GM21737 (cell line): ENCODE data around the gene MACO1.
A peak's percentile ranks its signal among the peaks of the same experiment; 100 is the strongest.
"Not testable (repeated sequence)": the region's sequence is repeated elsewhere in the genome, so short reads cannot be mapped to it uniquely, and the experiment has no call there.

Experiments used
- ATAC-seq: cut with Tn5 transposase; IDR thresholded peaks from one replicate; pipeline ENCODE4 v1.9.1; 2021; ENCODE audit warnings: mild to moderate bottlenecking, moderate library complexity; ENCODE audit not compliant: unreplicated experiment

Gene MACO1

DNA sequence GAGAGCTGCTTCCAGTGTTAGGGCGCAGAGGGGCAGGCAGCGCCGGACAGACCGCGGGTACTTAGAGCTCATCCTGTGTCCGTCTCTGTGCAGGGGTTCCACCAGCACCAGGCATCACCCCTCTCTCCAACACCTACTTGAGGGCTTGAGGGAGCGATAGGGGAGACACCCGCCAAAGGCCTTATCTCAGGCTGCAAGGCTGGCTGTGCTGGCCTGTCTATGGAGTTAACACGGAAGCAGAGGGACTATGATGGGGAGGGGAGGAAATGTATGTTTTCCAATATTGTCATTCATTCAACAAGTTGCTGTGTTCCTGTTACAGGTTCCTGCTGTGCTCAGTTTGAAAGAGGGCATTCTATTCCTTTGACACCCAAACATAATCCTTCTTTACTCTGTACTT lies 10.0 kb upstream of the MACO1 start, which contains the start of gene RHCE:
TSS of gene RHCE (minus strand) at position 111 of the 400 bp plus-strand sequence. CDS start at position 72, 39 bp downstream.
- not testable (repeated sequence) for ATAC-seq

- ATAC-seq = not testable (repeated sequence)
Measured at GRCh38 chr1:25423206-25423605, 7.5 kb upstream of the MACO1 start.

- no peak for ATAC-seq
Measured at GRCh38 chr1:25425098-25426085, 5.3 kb upstream of the MACO1 start.

- no peak for ATAC-seq
Measured at GRCh38 chr1:25427696-25428095, 3.0 kb upstream of the MACO1 start.

GRCh38 chr1:25428475-25429166 lies 2.1 kb upstream of the MACO1 start:
- no peak for ATAC-seq

DNA sequence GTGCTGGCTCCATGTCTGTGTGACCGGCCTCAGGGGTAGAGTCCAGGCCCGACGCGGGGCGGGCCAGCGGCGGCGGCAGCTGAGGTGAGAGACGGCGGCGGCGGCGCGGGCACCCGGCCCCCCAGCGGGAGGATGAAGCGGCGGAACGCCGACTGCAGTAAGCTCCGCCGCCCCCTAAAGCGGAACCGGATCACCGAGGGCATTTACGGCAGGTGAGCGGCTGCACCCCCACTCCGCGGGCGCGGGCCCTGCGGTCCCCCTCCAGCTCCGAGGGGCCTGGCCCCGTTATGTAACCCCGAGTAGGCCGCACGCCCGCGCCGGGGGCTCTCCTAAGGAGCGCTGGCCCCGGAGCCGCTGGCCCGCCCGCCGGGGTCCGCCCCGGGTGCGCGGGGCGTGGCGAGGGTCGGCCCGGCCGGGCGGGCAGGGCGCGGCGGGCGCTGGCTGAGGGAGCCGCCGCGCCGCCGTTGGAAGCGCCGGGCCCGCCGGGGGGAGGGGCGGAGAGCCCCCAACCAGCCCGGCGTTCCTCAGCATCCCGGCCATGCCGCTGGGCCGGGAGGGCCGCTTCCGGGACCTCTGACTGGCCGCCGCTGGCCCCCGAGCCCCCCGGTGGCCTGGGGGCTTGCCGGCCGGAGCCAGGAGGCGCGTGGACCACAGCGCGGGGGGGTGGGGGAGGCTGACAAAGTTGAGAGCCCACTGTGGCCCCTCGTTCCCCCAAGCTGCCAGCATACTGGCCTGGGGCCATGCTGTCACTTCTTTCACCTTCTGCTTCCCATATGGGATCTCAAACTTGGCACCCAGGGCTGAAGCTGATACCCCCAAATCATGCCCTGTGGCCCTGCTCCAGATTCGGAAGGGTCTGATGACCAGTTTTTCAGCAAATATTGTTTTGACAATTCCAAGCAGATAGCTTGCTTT lies 527 bp downstream of the MACO1 start:
- ATAC-seq = peak; percentile 24

GRCh38 chr1:25431955-25432719 lies 1.4 kb downstream of the MACO1 start:
- ATAC-seq = no peak

GRCh38 chr1:25432749-25433388 lies 2.2 kb downstream of the MACO1 start:
- ATAC-seq = no peak

DNA sequence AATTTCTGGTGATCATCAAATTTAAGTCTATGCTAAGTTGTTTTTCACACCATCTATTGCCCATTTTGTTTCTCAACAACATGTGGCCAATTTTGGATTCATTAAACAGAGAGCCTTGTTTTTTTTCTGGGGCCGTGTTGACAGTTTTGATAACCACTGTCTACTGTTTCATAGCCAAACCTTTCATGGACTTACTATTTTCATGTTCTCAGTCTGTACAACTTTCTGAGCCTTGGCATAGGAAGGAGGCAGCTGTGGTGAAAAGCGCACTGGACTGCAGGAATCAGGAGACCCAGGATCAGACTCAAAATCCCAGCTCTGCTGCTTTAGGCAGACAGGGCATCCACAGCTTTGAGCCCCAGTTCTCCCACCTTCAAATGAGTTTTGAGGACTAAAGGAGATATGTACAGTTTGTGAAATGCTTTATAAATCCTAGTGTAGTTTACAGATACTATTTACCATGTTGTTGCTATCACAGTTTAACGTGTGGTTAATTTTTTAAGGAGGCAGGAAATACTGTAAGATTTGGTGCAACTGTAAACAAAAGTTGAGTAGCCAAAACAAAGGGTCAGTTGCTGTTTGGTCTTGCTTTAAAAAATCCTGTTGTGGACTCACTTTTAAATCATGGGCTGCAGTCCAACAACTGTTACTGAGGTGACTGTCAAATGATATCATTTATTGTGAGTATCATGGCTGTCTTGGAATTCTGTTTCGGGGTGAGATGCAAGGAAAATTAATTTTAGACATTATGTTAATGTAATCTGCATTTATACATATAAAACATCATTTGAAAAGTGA lies 2.9 kb downstream of the MACO1 start:
- no peak for ATAC-seq

- no peak for ATAC-seq
Measured at GRCh38 chr1:25435397-25436108, 4.9 kb downstream of the MACO1 start.

GRCh38 chr1:25437672-25438071 lies 7.0 kb downstream of the MACO1 start:
- no peak for ATAC-seq

- no peak for ATAC-seq
Measured at GRCh38 chr1:25439287-25439686, 8.6 kb downstream of the MACO1 start.

GRCh38 chr1:25442178-25442577 lies 11.5 kb downstream of the MACO1 start:
- ATAC-seq = no peak

DNA sequence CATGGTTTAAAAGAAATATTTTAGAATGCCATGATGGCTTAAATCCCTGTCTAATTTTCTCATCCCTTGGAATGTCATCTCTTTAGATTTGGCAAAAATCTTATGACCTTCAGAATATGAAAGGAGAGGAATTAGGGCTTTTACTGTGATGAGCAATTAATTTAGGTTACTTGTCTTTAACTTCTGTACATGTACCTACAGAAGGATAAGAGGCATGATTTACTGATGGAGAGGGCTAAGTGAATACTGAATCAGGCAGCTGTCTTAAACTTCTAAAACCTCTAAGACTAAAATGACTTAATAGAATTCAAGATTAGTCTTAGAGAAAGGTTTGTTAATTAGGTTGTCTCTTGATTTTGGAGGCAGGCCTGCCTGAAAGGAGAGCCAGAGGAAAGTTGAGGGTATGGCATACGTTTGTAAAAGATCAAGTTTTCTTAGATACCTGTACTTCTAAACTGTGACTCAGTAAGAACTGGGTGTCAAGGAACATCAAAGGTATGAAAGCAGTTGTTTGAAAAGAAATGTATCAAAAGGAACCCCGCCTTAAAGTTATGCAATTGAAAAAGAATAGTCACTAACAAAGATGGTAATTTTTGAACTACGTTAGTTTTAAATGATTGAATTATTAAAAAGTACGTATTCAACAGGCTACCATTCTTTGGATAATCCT lies 12.5 kb downstream of the MACO1 start:
- ATAC-seq = no peak

DNA sequence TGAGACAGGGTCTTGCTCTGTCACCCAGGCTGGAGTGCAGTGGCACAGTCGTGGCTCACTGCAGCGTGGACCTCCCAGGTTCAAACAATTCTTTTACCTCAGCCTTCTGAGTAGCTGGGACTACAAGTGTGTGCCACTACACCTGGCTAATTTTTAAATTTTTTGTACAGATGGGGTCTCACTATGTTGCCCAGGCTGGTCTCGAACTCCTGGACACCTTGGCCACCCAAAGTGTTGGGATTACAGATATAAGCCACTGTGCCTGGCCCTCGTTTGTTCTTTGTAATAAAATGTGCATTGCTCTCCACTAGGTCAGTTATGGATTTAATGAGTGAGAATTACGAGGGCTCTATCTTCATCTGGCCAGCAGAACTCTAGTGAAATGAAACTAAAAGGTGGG lies 13.9 kb downstream of the MACO1 start:
- not testable (repeated sequence) for ATAC-seq

DNA sequence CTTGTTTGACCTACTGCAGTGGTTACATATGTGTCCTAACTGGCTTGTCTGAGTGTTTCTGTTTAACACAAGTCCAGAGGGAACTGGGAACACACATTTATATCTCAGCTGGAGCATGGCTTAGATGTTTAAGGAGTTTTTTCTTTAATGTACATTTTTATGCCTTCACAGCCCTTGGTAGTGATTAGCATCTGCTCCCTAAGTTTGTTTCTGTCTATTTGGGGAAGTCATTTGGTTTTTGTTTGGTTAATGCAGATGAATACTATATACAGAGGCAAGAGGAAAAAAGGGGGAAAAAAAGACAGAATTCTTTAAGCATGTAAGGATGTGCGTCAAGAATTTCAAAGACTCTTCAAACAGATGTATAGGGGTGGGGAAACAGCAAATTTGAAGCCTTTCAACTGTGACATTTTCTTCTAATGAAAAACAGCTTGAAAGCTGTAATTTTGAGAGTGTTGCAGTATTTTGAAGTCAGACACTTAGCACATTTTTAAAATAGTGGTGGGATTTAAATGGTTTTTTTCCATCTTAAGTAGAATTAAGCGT lies 15.4 kb downstream of the MACO1 start:
- no peak for ATAC-seq

- ATAC-seq = no peak
Measured at GRCh38 chr1:25447547-25447946, 16.9 kb downstream of the MACO1 start.
